Measurements from ENCODE around the gene ARHGAP15. TPM values are rescaled to one million over a fixed set of nuclear protein-coding genes. Genes with fewer than 3 reads are reported as not detected.

ARHGAP15 gene
- total RNA-seq, 4 donors from 2014 or later, result 3.4 to 9.3 (median 6.4) TPM

- Histone ChIP-seq H3K36me3 (no peaks in the 10 kb centered on the region), H3K4me3 (no peak overlapping the region), H3K27me3 (no peaks in the 10 kb centered on the region), H3K27ac (no peak overlapping the region), H3K9me3 (no peaks in the 10 kb centered on the region), H3K4me1 (no peaks in the 10 kb centered on the region)
- 64 to 76% methylated on average over 3 of the region's 5 CpGs for WGBS, 2 donors (ENCODE audit: low coverage in 1 of 2)
- TF ChIP-seq EP300 (IDR thresholded peaks at IDR 0.05) (no peak), POLR2A (IDR thresholded peaks at IDR 0.05) (no peak), POLR2AphosphoS5 (IDR thresholded peaks at IDR 0.05) (no peak)
- TF ChIP-seq, protein P1, sequence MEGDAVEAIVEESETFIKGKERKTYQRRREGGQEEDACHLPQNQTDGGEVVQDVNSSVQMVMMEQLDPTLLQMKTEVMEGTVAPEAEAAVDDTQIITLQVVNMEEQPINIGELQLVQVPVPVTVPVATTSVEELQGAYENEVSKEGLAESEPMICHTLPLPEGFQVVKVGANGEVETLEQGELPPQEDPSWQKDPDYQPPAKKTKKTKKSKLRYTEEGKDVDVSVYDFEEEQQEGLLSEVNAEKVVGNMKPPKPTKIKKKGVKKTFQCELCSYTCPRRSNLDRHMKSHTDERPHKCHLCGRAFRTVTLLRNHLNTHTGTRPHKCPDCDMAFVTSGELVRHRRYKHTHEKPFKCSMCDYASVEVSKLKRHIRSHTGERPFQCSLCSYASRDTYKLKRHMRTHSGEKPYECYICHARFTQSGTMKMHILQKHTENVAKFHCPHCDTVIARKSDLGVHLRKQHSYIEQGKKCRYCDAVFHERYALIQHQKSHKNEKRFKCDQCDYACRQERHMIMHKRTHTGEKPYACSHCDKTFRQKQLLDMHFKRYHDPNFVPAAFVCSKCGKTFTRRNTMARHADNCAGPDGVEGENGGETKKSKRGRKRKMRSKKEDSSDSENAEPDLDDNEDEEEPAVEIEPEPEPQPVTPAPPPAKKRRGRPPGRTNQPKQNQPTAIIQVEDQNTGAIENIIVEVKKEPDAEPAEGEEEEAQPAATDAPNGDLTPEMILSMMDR (IDR thresholded peaks at IDR 0.05), result no peak
- no peak for ATAC-seq
Measured at GRCh38 chr2:143742581-143742980, 613.4 kb downstream of the ARHGAP15 start.

GRCh38 chr2:143744114-143744513 is 614.9 kb downstream of the ARHGAP15 start:
- Histone ChIP-seq H3K9me3 (no peaks in the 10 kb centered on the region), H3K36me3 (no peaks in the 10 kb centered on the region), H3K4me3 (no peak overlapping the region), H3K27ac (no peak overlapping the region), H3K27me3 (no peaks in the 10 kb centered on the region), H3K4me1 (peaks cover 0 to 1% (median 0%) of the 10 kb centered on the region in 3 donors)
- WGBS, 2 donors (ENCODE audit: low coverage in 1 of 2), result 76 to 92% methylated on average over 2 of the region's 2 CpGs
- no peak for ATAC-seq
- TF ChIP-seq POLR2A (IDR thresholded peaks at IDR 0.05), result no peak
- TF ChIP-seq, protein P1 (IDR thresholded peaks at IDR 0.05), result no peak

DNA sequence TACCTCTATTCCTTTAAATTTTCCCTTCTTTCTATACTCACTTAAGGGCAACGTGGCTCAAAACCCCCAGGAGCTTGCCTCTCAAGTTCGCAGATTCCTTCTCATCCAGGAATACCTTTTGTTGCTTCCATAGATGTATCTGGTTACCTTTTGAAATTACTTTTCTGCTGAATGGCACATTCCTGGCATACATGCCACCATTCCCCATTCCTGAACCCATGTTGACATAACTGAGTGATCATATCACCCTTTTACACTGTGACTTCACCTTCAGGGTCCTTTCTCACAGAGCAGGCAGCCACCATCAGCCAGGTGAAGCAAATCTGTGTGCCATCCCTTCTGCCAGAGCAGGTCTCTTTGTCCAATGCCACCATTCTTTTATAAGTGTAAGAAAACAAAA is 615.8 kb downstream of the ARHGAP15 start:
- 85 to 97% methylated on average over 2 of the region's 2 CpGs for WGBS, 2 donors (ENCODE audit: low coverage in 1 of 2)
- Histone ChIP-seq H3K4me3 (no peak overlapping the region), H3K27me3 (no peaks in the 10 kb centered on the region), H3K4me1 (peaks cover 0 to 9% (median 0%) of the 10 kb centered on the region in 3 donors), H3K27ac (no peak overlapping the region), H3K9me3 (no peaks in the 10 kb centered on the region), H3K36me3 (no peaks in the 10 kb centered on the region)
- ATAC-seq, result no peak
- TF ChIP-seq, protein P1 (IDR thresholded peaks at IDR 0.05), result no peak
- no peak for TF ChIP-seq POLR2A (IDR thresholded peaks at IDR 0.05)
- no peak for TF ChIP-seq EP300 (IDR thresholded peaks at IDR 0.05)
- TF ChIP-seq POLR2AphosphoS5 (IDR thresholded peaks at IDR 0.05), result no peak

GRCh38 chr2:143754742-143755141 is 625.5 kb downstream of the ARHGAP15 start:
- peaks cover 0 to 1% (median 0%) of the 10 kb centered on the region in 3 donors for H3K4me1 ChIP-seq
- H3K36me3 ChIP-seq, result no peaks in the 10 kb centered on the region
- H3K27me3 ChIP-seq, result no peaks in the 10 kb centered on the region
- no peak for ATAC-seq
- TF ChIP-seq POLR2A (IDR thresholded peaks at IDR 0.05) (no peak), EP300 (IDR thresholded peaks at IDR 0.05) (no peak), POLR2AphosphoS5 (IDR thresholded peaks at IDR 0.05) (no peak)
- TF ChIP-seq, protein P1 (IDR thresholded peaks at IDR 0.05), result no peak
- 73 to 100% methylated on average over 1 of the region's 1 CpG for WGBS, 2 donors (ENCODE audit: low coverage in 1 of 2)
- no peaks in the 10 kb centered on the region for H3K9me3 ChIP-seq
- H3K27ac ChIP-seq, result no peak overlapping the region
- no peak overlapping the region for H3K4me3 ChIP-seq

DNA sequence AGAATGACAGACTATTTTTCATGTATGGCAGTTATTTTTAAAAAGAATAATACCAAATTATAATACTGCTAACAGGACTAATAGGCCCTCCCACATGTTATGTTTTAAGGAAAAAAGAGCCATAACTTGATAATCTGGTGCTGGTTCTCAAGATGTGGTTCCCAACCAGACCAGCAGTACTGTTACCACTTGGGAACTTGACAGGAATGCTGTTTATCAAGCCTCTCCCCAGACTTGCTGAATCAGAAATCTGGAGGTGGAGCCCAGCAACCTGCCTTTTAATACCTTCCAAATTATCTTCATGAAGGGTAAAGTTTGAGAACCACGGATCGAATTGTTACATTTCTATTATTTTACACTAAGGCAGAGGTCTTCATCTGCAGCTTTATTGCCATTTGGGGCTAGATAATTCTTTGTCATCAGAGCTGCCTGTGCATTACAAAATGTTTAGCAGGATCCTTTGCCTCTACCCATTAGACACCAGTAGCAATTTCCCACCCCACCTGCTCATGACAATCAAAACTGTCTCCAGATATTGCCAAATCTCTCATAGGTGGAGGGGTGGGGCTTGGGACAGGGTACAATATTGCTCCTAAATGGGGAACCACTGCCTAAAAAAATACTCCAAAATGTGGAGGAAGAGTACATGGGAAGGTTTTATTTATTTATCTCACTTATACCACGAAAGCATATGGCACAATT is 629.6 kb downstream of the ARHGAP15 start:
- no peak overlapping the region for H3K27ac ChIP-seq
- no peak for ATAC-seq
- H3K9me3 ChIP-seq, result no peaks in the 10 kb centered on the region
- H3K27me3 ChIP-seq, result no peaks in the 10 kb centered on the region
- peaks cover 0 to 15% (median 0%) of the 10 kb centered on the region in 3 donors for H3K4me1 ChIP-seq
- no peaks in the 10 kb centered on the region for H3K36me3 ChIP-seq
- H3K4me3 ChIP-seq, result no peak overlapping the region
- WGBS, 2 donors (ENCODE audit: low coverage in 1 of 2), result 92 to 96% methylated on average over 3 of the region's 3 CpGs
- TF ChIP-seq, protein P1 (IDR thresholded peaks at IDR 0.05), result no peak
- no peak for TF ChIP-seq EP300 (IDR thresholded peaks at IDR 0.05)
- TF ChIP-seq POLR2AphosphoS5 (IDR thresholded peaks at IDR 0.05), result no peak
- no peak for TF ChIP-seq POLR2A (IDR thresholded peaks at IDR 0.05)

Measured in gastroesophageal sphincter (tissue), 4 donors.